C4-2B (cell line): ENCODE measurements around the gene FOLH1.
A peak's percentile ranks its signal among the peaks of the same experiment; 100 is the strongest.
"Not testable (repeated sequence)": the region's sequence is repeated elsewhere in the genome, so short reads cannot be mapped to it uniquely, and the experiment has no call there.

ENCODE experiments used
- H3K27ac ChIP-seq: fragments of 450-650 bp; 2 replicates; pipeline ENCODE4 v1.5.1; 2017
- CTCF ChIP-seq: fragments of 450-650 bp; conservative IDR thresholded peaks from 2 replicates; pipeline ENCODE4 v1.5.1; 2017; ENCODE audit warnings: mild to moderate bottlenecking
- ZFX ChIP-seq: fragments of 450-650 bp; IDR thresholded peaks from 2 replicates; pipeline ENCODE4 v1.6.1; 2017

FOLH1 gene

GRCh38 chr11:49169579-49169978, 38.8 kb downstream of the FOLH1 start:
- H3K27ac ChIP-seq = not testable (repeated sequence)
- TF ChIP-seq CTCF = peak; percentile 40

GRCh38 chr11:49168992-49169391, 39.4 kb downstream of the FOLH1 start:
- H3K27ac ChIP-seq = peak overlapping the region; percentile 46; the same call in 1 of the 2 replicates

- no peak overlapping the region for H3K27ac ChIP-seq
- TF ChIP-seq ZFX = no peak
- no peak for TF ChIP-seq CTCF
Measured at GRCh38 chr11:49151211-49151610, 57.2 kb downstream of the FOLH1 start.

DNA sequence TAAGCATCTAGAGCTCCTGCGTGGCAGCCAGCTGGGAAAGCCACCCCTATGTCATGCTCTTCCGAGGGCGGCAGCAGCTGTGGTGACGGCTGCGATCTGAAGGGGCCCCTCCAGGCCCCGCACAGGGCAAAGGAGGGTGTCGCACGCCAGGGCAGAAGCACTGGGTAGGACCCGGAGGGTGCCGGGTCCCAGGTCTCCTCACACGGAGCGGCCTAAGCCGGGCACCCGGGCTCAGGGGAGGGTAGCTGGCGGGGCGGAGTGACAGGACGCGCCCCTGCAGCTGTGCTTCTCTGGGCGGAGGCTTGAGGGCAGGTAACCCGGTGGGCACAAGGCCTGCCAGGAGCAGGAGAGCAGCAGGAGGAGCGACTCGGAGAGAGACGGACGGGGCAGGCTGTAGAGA, 106.0 kb downstream of the FOLH1 start:
- H3K27ac ChIP-seq = not testable (repeated sequence)
